Gastroesophageal sphincter (tissue), 3 donors: ENCODE data around the gene MTHFS.

Experiments used
- CTCF ChIP-seq, 4 experiments: fragments of 200-600 bp in 2 of 4; fragments of 450-650 bp in 2 of 4; sonication (generic) in 1 of 4; IDR thresholded peaks; one replicate each; pipeline ENCODE4 v1.5.1; 2017 to 2019; ENCODE audit warnings: antibody characterized with exemption in 4 of 4, mild to moderate bottlenecking in 2 of 4, moderate library complexity in 2 of 4
- EP300 ChIP-seq: sonication (generic); formaldehyde crosslinking; IDR thresholded peaks from one replicate; pipeline ENCODE4 v1.6.1; 2017; ENCODE audit warnings: antibody characterized with exemption, mild to moderate bottlenecking
- POLR2A ChIP-seq, 2 donors: fragments of 450-650 bp; IDR thresholded peaks; one replicate each; pipeline ENCODE4 v1.6.1; 2017; ENCODE audit warnings: antibody characterized with exemption in 2 of 2, mild to moderate bottlenecking in 2 of 2, moderate library complexity in 1 of 2
- POLR2AphosphoS5 ChIP-seq: sonication (generic); formaldehyde crosslinking; IDR thresholded peaks from one replicate; pipeline ENCODE4 v1.6.1; 2017; ENCODE audit warnings: antibody characterized with exemption

DNA sequence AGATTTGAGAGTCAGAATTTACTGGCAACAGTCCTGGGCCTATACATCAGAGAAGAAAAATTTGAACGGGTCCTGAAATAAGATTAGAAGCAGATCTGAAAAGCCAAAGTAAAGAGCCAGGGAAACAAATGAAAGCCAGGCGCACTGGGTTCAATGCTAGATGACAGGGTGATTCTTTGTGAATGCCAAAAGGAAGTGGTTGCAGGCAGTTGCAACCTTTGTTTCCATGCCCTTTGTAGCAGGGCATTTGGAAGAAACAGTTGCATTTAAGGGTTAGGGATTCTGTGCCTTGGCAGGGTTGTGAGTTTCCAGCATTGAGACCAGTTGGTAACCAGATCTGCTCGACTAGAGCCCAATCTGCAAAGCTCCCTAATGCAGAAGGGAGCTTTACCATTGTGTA, 36.4 kb upstream of the MTHFS start:
- TF ChIP-seq POLR2AphosphoS5 (no peak), CTCF (IDR thresholded peaks at IDR 0.05) (no peak), POLR2A (IDR thresholded peaks at IDR 0.05) (no peak), EP300 (no peak)
